HG03469 (cell line): ENCODE results near the gene FSCB.
"Not testable (repeated sequence)": the region's sequence is repeated elsewhere in the genome, so short reads cannot be mapped to it uniquely, and the experiment has no call there.

Experiments
- ATAC-seq: cut with Tn5 transposase; IDR thresholded peaks from one replicate; pipeline ENCODE4 v1.9.1; 2021; ENCODE audit warnings: mild to moderate bottlenecking, moderate library complexity, moderate number of reproducible peaks; ENCODE audit not compliant: unreplicated experiment

Gene FSCB

GRCh38 chr14:44507183-44507582 is at the start of gene FSCB:
TSS of gene FSCB (minus strand) at chr14:44507283. CDS start at chr14:44506987, 296 bp downstream.
- ATAC-seq = no peak

- ATAC-seq = no peak
Observed at GRCh38 chr14:44531658-44532057, 24.6 kb upstream of the FSCB start.

- no peak for ATAC-seq
Observed at GRCh38 chr14:44530475-44530874, 23.4 kb upstream of the FSCB start.

- no peak for ATAC-seq
Observed at GRCh38 chr14:44529026-44529425, 21.9 kb upstream of the FSCB start.

GRCh38 chr14:44528180-44528579 is 21.1 kb upstream of the FSCB start:
- no peak for ATAC-seq

GRCh38 chr14:44525237-44525636 is 18.2 kb upstream of the FSCB start:
- no peak for ATAC-seq

GRCh38 chr14:44515668-44516067 is 8.6 kb upstream of the FSCB start:
- not testable (repeated sequence) for ATAC-seq

- ATAC-seq = no peak
Observed at GRCh38 chr14:44508834-44509233, 1.8 kb upstream of the FSCB start.

GRCh38 chr14:44505588-44505987 is 1.5 kb downstream of the FSCB start:
- ATAC-seq = no peak

GRCh38 chr14:44497148-44497547 is 9.9 kb downstream of the FSCB start:
- no peak for ATAC-seq

- no peak for ATAC-seq
Observed at GRCh38 chr14:44494137-44494536, 12.9 kb downstream of the FSCB start.

- ATAC-seq = no peak
Observed at GRCh38 chr14:44490966-44491365, 16.1 kb downstream of the FSCB start.

- no peak for ATAC-seq
Observed at GRCh38 chr14:44477953-44478352, 29.1 kb downstream of the FSCB start.

GRCh38 chr14:44468771-44469170 is 38.3 kb downstream of the FSCB start:
- ATAC-seq = no peak

- no peak for ATAC-seq
Observed at GRCh38 chr14:44463356-44464004, 43.6 kb downstream of the FSCB start.

GRCh38 chr14:44462381-44462780 is 44.7 kb downstream of the FSCB start:
- no peak for ATAC-seq

- ATAC-seq = no peak
Observed at GRCh38 chr14:44461811-44462210, 45.3 kb downstream of the FSCB start.
